ENCODE results near the gene FAM174B.

The FAM174B gene

GRCh38 chr15:92578096-92578835 lies 77.3 kb downstream of the FAM174B start:
- H3K27ac ChIP-seq (ENCODE audit: low read depth, low read length, poor library complexity, severe bottlenecking): no peak overlapping the region
- no peak overlapping the region for H2AFZ ChIP-seq (ENCODE audit: low read length)
- no peaks in the 10 kb centered on the region for H3F3A ChIP-seq (ENCODE audit: insufficient read depth, low read length)
- no peak overlapping the region for H3K4me3 ChIP-seq (ENCODE audit: low read depth, low read length, poor library complexity, severe bottlenecking)
- no peak overlapping the region for H3K9ac ChIP-seq (ENCODE audit: low read length)
- TF ChIP-seq EZH2 (IDR thresholded peaks at IDR 0.05; ENCODE audit: borderline replicate concordance, low read length): no peak
- TF ChIP-seq, protein P1, sequence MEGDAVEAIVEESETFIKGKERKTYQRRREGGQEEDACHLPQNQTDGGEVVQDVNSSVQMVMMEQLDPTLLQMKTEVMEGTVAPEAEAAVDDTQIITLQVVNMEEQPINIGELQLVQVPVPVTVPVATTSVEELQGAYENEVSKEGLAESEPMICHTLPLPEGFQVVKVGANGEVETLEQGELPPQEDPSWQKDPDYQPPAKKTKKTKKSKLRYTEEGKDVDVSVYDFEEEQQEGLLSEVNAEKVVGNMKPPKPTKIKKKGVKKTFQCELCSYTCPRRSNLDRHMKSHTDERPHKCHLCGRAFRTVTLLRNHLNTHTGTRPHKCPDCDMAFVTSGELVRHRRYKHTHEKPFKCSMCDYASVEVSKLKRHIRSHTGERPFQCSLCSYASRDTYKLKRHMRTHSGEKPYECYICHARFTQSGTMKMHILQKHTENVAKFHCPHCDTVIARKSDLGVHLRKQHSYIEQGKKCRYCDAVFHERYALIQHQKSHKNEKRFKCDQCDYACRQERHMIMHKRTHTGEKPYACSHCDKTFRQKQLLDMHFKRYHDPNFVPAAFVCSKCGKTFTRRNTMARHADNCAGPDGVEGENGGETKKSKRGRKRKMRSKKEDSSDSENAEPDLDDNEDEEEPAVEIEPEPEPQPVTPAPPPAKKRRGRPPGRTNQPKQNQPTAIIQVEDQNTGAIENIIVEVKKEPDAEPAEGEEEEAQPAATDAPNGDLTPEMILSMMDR (IDR thresholded peaks at IDR 0.05; ENCODE audit: low read length): no peak
- H4K20me1 ChIP-seq (ENCODE audit: insufficient read depth, low read length): no peaks in the 10 kb centered on the region
- H3K4me2 ChIP-seq (ENCODE audit: low read length): no peak overlapping the region
- H3K9me3 ChIP-seq (ENCODE audit: low read length): no peaks in the 10 kb centered on the region
- H3K36me3 ChIP-seq (ENCODE audit: insufficient read depth, low read length): no peaks in the 10 kb centered on the region
- H3K4me1 ChIP-seq (ENCODE audit: insufficient read depth, low read length, severe bottlenecking): no peaks in the 10 kb centered on the region
- no peaks in the 10 kb centered on the region for H3K9me2 ChIP-seq (ENCODE audit: low read depth, low read length)
- H3K27me3 ChIP-seq (ENCODE audit: insufficient read depth, low read length): peaks cover 10% of the 10 kb centered on the region; the same call in 1 of the 2 replicates
- H3K79me2 ChIP-seq (ENCODE audit: insufficient read depth, low read length): no peaks in the 10 kb centered on the region

- Histone ChIP-seq H3K4me1 (ENCODE audit: insufficient read depth, low read length, severe bottlenecking) (no peaks in the 10 kb centered on the region), H3K27me3 (ENCODE audit: insufficient read depth, low read length) (peaks cover 8% of the 10 kb centered on the region; the same call in 1 of the 2 replicates)
Observed at GRCh38 chr15:92576597-92577200, 78.9 kb downstream of the FAM174B start.

DNA sequence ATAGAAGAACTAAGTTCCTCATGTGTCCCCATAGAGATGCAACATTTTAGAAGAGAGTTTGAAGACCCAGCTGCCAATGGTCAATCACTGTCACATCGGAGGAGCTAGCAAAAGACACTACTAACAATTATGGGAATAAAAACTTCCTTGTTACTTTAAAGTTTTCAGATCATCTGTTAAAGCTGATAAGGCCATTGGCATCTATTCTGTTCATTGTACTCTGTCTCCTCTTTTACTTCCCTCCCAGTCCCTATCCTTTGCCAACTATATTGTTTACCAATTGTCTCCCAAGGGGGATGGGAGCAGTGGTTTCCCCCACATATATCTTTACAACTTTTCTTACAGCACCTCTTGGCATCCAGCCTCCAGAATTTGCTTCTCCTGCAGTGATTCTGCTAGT lies 81.0 kb downstream of the FAM174B start:
- Histone ChIP-seq H3K79me2 (ENCODE audit: insufficient read depth, low read length) (no peaks in the 10 kb centered on the region), H4K20me1 (ENCODE audit: insufficient read depth, low read length) (no peaks in the 10 kb centered on the region), H2AFZ (ENCODE audit: low read length) (no peak overlapping the region), H3K4me2 (ENCODE audit: low read length) (no peak overlapping the region), H3K36me3 (ENCODE audit: insufficient read depth, low read length) (no peaks in the 10 kb centered on the region), H3K9me2 (ENCODE audit: low read depth, low read length) (no peaks in the 10 kb centered on the region), H3K4me3 (ENCODE audit: low read depth, low read length, poor library complexity, severe bottlenecking) (no peak overlapping the region), H3K9ac (ENCODE audit: low read length) (no peak overlapping the region), H3K27me3 (ENCODE audit: insufficient read depth, low read length) (peaks cover 8% of the 10 kb centered on the region; the same call in 1 of the 2 replicates), H3K27ac (ENCODE audit: low read depth, low read length, poor library complexity, severe bottlenecking) (no peak overlapping the region), H3F3A (ENCODE audit: insufficient read depth, low read length) (no peaks in the 10 kb centered on the region), H3K9me3 (ENCODE audit: low read length) (no peaks in the 10 kb centered on the region), H3K4me1 (ENCODE audit: insufficient read depth, low read length, severe bottlenecking) (no peaks in the 10 kb centered on the region)
- TF ChIP-seq EZH2 (IDR thresholded peaks at IDR 0.05; ENCODE audit: borderline replicate concordance, low read length): no peak
- TF ChIP-seq, protein P1 (IDR thresholded peaks at IDR 0.05; ENCODE audit: low read length): no peak

More at GRCh38 chr15:92576597-92577200, 78.9 kb downstream of the FAM174B start:
- H3K79me2 ChIP-seq (ENCODE audit: insufficient read depth, low read length): no peaks in the 10 kb centered on the region
- no peak overlapping the region for H3K4me2 ChIP-seq (ENCODE audit: low read length)
- H3K36me3 ChIP-seq (ENCODE audit: insufficient read depth, low read length): no peaks in the 10 kb centered on the region
- no peaks in the 10 kb centered on the region for H3K9me2 ChIP-seq (ENCODE audit: low read depth, low read length)
- no peak overlapping the region for H3K9ac ChIP-seq (ENCODE audit: low read length)
- no peak overlapping the region for H3K4me3 ChIP-seq (ENCODE audit: low read depth, low read length, poor library complexity, severe bottlenecking)
- no peak overlapping the region for H3K27ac ChIP-seq (ENCODE audit: low read depth, low read length, poor library complexity, severe bottlenecking)
- no peaks in the 10 kb centered on the region for H4K20me1 ChIP-seq (ENCODE audit: insufficient read depth, low read length)
- no peaks in the 10 kb centered on the region for H3F3A ChIP-seq (ENCODE audit: insufficient read depth, low read length)
- no peak for TF ChIP-seq EZH2 (IDR thresholded peaks at IDR 0.05; ENCODE audit: borderline replicate concordance, low read length)
- TF ChIP-seq, protein P1 (IDR thresholded peaks at IDR 0.05; ENCODE audit: low read length): no peak
- H3K9me3 ChIP-seq (ENCODE audit: low read length): no peaks in the 10 kb centered on the region
- no peak overlapping the region for H2AFZ ChIP-seq (ENCODE audit: low read length)

Data from OCI-LY1 (cell line).